ENCODE results near the gene GPR161.

GRCh38 chr1:168159251-168159650 lies 22.5 kb upstream of the GPR161 start:
- TF ChIP-seq CTCF (IDR thresholded peaks at IDR 0.05) = no peak
- no peak for TF ChIP-seq POLR2A (IDR thresholded peaks at IDR 0.05)
